ENCODE results near the gene SNX30.

The SNX30 gene

DNA sequence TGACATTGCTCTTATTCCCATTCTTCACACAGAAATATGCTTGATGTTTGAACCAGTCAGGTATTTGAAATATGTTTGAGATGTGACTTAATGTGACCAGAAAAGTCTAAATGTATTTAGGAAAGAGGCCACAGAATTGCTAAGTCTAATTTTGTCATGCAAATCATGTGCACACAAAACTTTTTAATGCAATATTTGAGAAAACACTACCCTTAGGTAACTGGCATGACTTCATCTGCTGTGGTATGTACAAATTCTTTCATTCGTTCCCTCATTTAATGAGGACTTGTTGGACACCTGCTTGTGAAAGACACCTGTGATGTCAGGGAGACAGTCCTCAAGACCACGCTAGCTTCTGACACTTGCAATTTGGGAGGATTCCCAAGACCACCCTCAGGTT is 161.2 kb downstream of the SNX30 start:
- no peak for DNase-seq (ENCODE audit: low read depth)
- no peak overlapping the region for H3K4me3 ChIP-seq (ENCODE audit: low read depth, low read length)
- TF ChIP-seq, protein P1, sequence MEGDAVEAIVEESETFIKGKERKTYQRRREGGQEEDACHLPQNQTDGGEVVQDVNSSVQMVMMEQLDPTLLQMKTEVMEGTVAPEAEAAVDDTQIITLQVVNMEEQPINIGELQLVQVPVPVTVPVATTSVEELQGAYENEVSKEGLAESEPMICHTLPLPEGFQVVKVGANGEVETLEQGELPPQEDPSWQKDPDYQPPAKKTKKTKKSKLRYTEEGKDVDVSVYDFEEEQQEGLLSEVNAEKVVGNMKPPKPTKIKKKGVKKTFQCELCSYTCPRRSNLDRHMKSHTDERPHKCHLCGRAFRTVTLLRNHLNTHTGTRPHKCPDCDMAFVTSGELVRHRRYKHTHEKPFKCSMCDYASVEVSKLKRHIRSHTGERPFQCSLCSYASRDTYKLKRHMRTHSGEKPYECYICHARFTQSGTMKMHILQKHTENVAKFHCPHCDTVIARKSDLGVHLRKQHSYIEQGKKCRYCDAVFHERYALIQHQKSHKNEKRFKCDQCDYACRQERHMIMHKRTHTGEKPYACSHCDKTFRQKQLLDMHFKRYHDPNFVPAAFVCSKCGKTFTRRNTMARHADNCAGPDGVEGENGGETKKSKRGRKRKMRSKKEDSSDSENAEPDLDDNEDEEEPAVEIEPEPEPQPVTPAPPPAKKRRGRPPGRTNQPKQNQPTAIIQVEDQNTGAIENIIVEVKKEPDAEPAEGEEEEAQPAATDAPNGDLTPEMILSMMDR (IDR thresholded peaks at IDR 0.05; ENCODE audit: low read depth, low read length): no peak
- TF ChIP-seq MYC (IDR thresholded peaks at IDR 0.05; ENCODE audit: low read depth, low read length): no peak
- no peak for TF ChIP-seq POLR2A (IDR thresholded peaks at IDR 0.05; ENCODE audit: extremely low read depth, insufficient read length)
- TF ChIP-seq MAX (IDR thresholded peaks at IDR 0.05; ENCODE audit: low read depth, low read length): no peak

DNA sequence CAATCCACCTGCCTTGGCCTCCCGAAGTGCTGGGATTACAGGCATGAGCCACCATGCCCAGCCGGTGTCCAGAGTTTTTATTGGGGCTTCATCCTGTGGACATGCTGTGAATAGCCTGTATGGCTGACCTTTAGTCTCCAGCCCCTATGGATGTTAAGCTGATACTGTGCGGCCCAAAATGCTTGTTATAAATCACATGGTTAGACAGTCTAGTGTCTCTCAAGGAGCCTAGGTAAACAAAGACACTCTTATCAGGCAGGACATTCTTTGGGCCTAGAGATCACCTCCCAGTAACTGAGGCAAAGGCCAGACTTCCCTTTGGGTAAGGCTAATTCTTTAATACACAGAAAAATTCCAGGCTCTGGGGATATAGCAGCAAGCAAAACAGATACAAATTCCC is 162.1 kb downstream of the SNX30 start:
- DNase-seq (ENCODE audit: low read depth): no peak
- no peak for TF ChIP-seq POLR2A (IDR thresholded peaks at IDR 0.05; ENCODE audit: extremely low read depth, insufficient read length)
- no peak for TF ChIP-seq MAX (IDR thresholded peaks at IDR 0.05; ENCODE audit: low read depth, low read length)
- TF ChIP-seq MYC (IDR thresholded peaks at IDR 0.05; ENCODE audit: low read depth, low read length): no peak
- TF ChIP-seq, protein P1 (IDR thresholded peaks at IDR 0.05; ENCODE audit: low read depth, low read length): no peak
- no peak overlapping the region for H3K4me3 ChIP-seq (ENCODE audit: low read depth, low read length)

- TF ChIP-seq, protein P1 (IDR thresholded peaks at IDR 0.05; ENCODE audit: low read depth, low read length): no peak
- no peak for TF ChIP-seq POLR2A (IDR thresholded peaks at IDR 0.05; ENCODE audit: extremely low read depth, insufficient read length)
- no peak for TF ChIP-seq MYC (IDR thresholded peaks at IDR 0.05; ENCODE audit: low read depth, low read length)
- TF ChIP-seq MAX (IDR thresholded peaks at IDR 0.05; ENCODE audit: low read depth, low read length): no peak
- no peak for DNase-seq (ENCODE audit: low read depth)
- no peak overlapping the region for H3K4me3 ChIP-seq (ENCODE audit: low read depth, low read length)
Observed at GRCh38 chr9:112913326-112913725, 162.8 kb downstream of the SNX30 start.

DNA sequence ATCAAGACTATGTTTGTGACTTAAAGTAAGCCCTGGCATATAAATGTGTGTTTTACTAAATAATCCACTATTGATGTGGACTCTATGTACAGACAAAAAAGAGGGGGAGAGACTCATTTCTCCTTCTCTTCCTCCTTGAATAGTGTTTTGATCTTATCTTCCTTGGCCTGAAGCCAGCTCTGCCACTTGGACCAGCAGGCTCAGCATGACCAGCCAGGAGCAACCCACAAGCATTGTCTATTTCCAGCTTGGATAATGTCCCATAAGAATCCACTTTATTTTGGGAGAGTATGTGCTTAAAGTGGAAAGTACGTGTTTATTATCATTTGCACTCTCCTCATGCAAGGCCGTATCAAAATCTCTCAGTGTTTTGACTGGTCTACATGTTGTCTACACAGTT is 164.0 kb downstream of the SNX30 start:
- TF ChIP-seq MYC (IDR thresholded peaks at IDR 0.05; ENCODE audit: low read depth, low read length): no peak
- no peak for TF ChIP-seq MAX (IDR thresholded peaks at IDR 0.05; ENCODE audit: low read depth, low read length)
- no peak for TF ChIP-seq POLR2A (IDR thresholded peaks at IDR 0.05; ENCODE audit: extremely low read depth, insufficient read length)
- TF ChIP-seq, protein P1 (IDR thresholded peaks at IDR 0.05; ENCODE audit: low read depth, low read length): no peak
- no peak for DNase-seq (ENCODE audit: low read depth)
- no peak overlapping the region for H3K4me3 ChIP-seq (ENCODE audit: low read depth, low read length)

DNA sequence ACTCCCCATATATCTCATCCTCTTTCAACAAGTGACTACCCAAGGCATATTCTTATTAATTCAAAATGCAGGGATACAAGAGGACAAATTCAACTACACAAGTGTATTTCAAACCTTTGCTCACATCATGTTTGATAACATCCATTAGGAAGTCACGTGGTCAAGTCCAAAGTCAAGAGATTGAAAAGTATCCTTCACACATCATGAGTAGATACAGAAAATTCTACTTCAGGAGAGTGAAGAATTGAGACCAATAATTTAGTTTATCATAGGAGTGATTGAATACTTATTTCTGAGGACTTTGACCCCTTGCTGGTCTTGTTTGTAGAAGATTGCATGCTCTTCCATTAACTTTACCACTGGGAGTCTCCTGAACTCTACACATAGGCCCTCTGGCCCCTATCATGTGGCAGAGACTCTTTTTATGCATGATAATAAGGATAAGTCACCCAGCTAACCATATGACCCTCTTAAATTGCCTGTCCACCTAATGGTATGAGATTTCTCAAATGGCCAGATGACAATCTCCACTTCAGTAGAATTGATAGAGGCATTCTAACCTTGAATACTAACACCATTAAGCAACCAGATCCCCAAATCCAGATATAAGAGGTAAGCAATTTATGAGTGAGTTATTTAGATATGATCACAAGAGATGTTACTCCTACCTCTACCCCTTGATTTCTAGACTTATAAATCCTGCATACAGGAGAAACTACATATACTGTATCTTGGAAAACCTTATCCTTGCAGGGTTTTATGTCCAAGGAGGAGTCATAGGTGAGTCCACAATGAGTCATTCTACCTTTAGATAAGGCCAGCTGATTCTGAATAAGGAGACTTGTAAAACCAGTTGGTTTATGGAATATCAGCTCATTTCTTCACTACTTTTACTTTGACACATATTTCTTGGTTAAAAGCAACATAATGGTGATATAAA is 166.8 kb downstream of the SNX30 start:
- no peak for DNase-seq (ENCODE audit: low read depth)
- TF ChIP-seq POLR2A (IDR thresholded peaks at IDR 0.05; ENCODE audit: extremely low read depth, insufficient read length) (no peak), MYC (IDR thresholded peaks at IDR 0.05; ENCODE audit: low read depth, low read length) (no peak), MAX (IDR thresholded peaks at IDR 0.05; ENCODE audit: low read depth, low read length) (no peak)
- TF ChIP-seq, protein P1 (IDR thresholded peaks at IDR 0.05; ENCODE audit: low read depth, low read length): no peak
- H3K4me3 ChIP-seq (ENCODE audit: low read depth, low read length): no peak overlapping the region

Data from NB4 (cell line).